GM12864 (cell line): Measurements from ENCODE around the gene DAPK2.

Experiments
- DNase-seq: peaks from one replicate; pipeline ENCODE4 v3.0.0-alpha.2; 2011; ENCODE audit warnings: low read depth
- H3K4me3 ChIP-seq: 2 replicates; pipeline ENCODE4 v1.5.1; 2011; ENCODE audit warnings: mild to moderate bottlenecking, low read depth, low read length, control low read depth
- CTCF ChIP-seq: IDR thresholded peaks from 2 replicates; pipeline ENCODE4 v1.5.1; 2011; ENCODE audit warnings: low read depth, mild to moderate bottlenecking, moderate library complexity, low read length, control low read depth, inconsistent platforms; ENCODE audit errors: missing control alignments

Gene DAPK2

DNA sequence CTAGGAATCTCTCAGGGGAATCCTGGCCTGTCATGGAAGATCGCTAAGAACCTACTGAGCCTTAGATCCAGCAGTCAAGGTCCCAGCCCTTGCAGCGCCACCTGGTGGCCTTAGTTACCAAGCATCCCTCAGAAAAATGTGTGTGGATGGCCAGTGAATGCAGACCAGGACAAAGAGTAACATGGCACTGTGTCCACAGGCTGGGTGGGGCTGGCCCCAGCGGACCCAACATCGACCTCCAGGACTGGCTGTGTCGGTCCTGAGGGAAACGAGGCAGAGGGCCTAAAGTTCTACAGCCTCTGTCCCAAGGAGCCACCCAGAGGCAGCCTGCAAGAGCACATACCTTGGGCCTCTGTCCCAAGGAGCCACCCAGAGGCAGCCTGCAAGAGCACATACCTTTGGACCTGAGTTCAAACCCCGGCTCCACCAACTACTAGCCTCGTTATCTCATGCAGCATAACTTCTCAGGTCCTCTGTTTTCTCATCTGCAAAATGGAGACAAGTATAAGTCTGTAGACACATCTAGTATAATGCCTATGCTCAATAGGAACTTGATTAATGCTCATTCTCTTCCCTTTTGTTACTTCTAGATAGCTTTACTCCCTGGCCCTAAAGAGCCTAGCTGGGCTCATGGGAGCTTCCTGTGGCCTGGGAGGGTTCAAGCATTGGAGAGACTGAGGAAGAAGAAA is 155.1 kb downstream of the DAPK2 start:
- peak; percentile 79 for TF ChIP-seq CTCF
- no peak overlapping the region for H3K4me3 ChIP-seq
- no peak for DNase-seq

- TF ChIP-seq CTCF = no peak
- no peak for DNase-seq
- no peak overlapping the region for H3K4me3 ChIP-seq
Measured at GRCh38 chr15:63890617-63891016, 155.7 kb downstream of the DAPK2 start.

GRCh38 chr15:63889831-63890230 is 156.5 kb downstream of the DAPK2 start:
- DNase-seq = no peak
- no peak overlapping the region for H3K4me3 ChIP-seq
- no peak for TF ChIP-seq CTCF

GRCh38 chr15:63888823-63889222 is 157.5 kb downstream of the DAPK2 start:
- TF ChIP-seq CTCF = no peak
- DNase-seq = no peak
- H3K4me3 ChIP-seq = no peak overlapping the region

GRCh38 chr15:63888146-63888545 is 158.1 kb downstream of the DAPK2 start:
- no peak for TF ChIP-seq CTCF
- DNase-seq = no peak
- H3K4me3 ChIP-seq = no peak overlapping the region

DNA sequence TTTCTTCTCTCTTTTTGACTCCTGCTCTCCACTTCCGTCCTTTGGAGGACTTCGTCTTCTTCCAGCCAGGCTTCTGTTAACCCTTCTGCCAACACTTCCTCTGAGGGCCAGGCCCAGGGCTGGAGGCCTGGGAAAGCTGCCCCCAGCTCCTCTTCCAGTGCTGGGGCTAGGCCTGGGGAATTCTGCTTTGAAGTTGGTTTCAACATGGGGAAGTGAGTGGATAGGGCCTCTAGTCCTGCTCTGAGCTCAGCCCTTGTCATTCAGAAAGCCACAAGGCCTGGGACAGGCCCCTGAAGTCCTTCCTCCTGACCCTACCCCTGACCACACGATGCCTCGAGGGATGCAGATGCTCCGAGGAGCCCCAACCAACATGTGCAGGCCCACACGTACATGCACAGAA is 158.7 kb downstream of the DAPK2 start:
- no peak for TF ChIP-seq CTCF
- H3K4me3 ChIP-seq = no peak overlapping the region
- no peak for DNase-seq

- TF ChIP-seq CTCF = no peak
- H3K4me3 ChIP-seq = no peak overlapping the region
- no peak for DNase-seq
Measured at GRCh38 chr15:63884953-63885352, 161.3 kb downstream of the DAPK2 start.
